Measurements from ENCODE around the gene CHRD. TPM values are rescaled to one million over a fixed set of nuclear protein-coding genes. Genes with fewer than 3 reads are reported as not detected.

CHRD gene
- total RNA-seq, 1 experiment from 2014 or later = not detected

DNA sequence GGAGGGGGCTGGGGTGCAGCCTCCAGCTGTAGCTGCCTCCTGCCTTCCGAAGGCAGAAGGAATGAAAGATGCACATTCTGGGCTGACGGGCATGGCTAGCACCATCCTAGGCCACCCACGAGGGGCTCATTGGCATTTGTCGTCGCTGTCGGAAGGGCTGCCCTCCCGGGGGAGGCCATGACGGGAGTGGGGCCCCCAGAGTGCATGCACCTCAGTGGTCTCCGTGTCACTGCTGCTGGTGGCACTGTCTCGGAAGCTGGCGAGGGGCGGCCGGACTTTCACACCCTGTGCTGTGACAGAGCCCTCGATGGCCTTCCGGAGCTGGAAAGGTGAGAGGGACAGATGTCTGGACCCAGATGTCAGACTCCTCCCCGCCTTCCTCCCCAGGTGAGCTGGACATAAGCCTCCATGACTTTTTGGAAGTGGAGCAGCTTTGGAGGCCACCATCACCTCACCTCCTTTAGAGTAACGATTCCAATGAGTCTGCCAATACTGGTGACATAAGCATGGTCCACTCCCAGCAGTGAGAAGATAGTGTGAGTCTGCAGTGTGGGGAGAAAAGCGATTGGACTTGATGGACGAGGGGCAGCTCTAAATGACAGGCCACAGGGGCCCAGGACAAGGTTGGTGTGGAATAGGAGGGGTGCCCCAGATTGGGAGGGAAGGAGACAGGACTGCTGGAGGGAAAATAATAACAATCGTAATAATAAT, 33.2 kb upstream of the CHRD start:
- Histone ChIP-seq H3K36me3 (ENCODE audit: low read depth, low read length) (no peaks in the 10 kb centered on the region; the same call in 1 of the 2 replicates), H3K9me2 (replicated peaks; ENCODE audit: low read length) (no peaks in the 10 kb centered on the region), H3K79me2 (ENCODE audit: low read length) (no peaks in the 10 kb centered on the region), H4K20me1 (ENCODE audit: low read length) (no peaks in the 10 kb centered on the region), H2AFZ (ENCODE audit: low read length) (no peak overlapping the region), H3K27me3 (ENCODE audit: low read length) (no peaks in the 10 kb centered on the region), H3F3A (ENCODE audit: low read length, unreplicated experiment) (no peaks in the 10 kb centered on the region), H3K9ac (ENCODE audit: low read length) (no peak overlapping the region), H3K4me2 (ENCODE audit: low read length) (no peak overlapping the region), H3K9me3 (ENCODE audit: low read length) (no peaks in the 10 kb centered on the region), H3K27ac (ENCODE audit: low read length) (no peak overlapping the region), H3K4me1 (ENCODE audit: insufficient read depth, low read length) (peaks cover 3% of the 10 kb centered on the region; the same call in 1 of the 2 replicates), H3K4me3 (ENCODE audit: low read length) (no peak overlapping the region)
- ChIA-PET CTCF (no interaction called here), POLR2A (ENCODE audit: unreplicated experiment) (no interaction called here)
- no peak for DNase-seq
- intact Hi-C loops (cut with micrococcal nuclease) = loop anchor here (5.0 kb wide), 1 partner anchor 34 kb away; the partner anchor contains the start of gene EIF4G1
- ATAC-seq = no peak
- BruUV-seq (replicated peaks) = no TSS peak
- no peak for TF ChIP-seq EZH2phosphoT487 (IDR thresholded peaks at IDR 0.05; ENCODE audit: borderline replicate concordance, low read length)
- no peak for TF ChIP-seq EZH2 (IDR thresholded peaks at IDR 0.05; ENCODE audit: low read length, unreplicated experiment)
- no peak for TF ChIP-seq CTCF (conservative IDR thresholded peaks at IDR 0.05; ENCODE audit: low read depth, low read length)

GRCh38 chr3:184347321-184348056, 32.4 kb upstream of the CHRD start:
- BruUV-seq (replicated peaks) = TSS peak; percentile 24

More at GRCh38 chr3:184347321-184348056, 32.4 kb upstream of the CHRD start:
- intact Hi-C loops (cut with micrococcal nuclease) = loop anchor here (5.0 kb wide), 1 partner anchor 35 kb away; the partner anchor contains the start of gene EIF4G1
- H3K4me2 ChIP-seq (ENCODE audit: low read length) = no peak overlapping the region
- H3K9ac ChIP-seq (ENCODE audit: low read length) = no peak overlapping the region
- peaks cover 3% of the 10 kb centered on the region; the same call in 1 of the 2 replicates for H3K4me1 ChIP-seq (ENCODE audit: insufficient read depth, low read length)
- no peaks in the 10 kb centered on the region for H3K9me3 ChIP-seq (ENCODE audit: low read length)
- ChIA-PET CTCF (interaction anchor here (0.7 kb wide), 1 partner anchor 1239 kb away, joined by 3 read pairs; the partner anchor contains the start of gene SENP2), POLR2A (ENCODE audit: unreplicated experiment) (no interaction called here)
- TF ChIP-seq EZH2 (IDR thresholded peaks at IDR 0.05; ENCODE audit: low read length, unreplicated experiment) (no peak), CTCF (conservative IDR thresholded peaks at IDR 0.05; ENCODE audit: low read depth, low read length) (no peak), EZH2phosphoT487 (IDR thresholded peaks at IDR 0.05; ENCODE audit: borderline replicate concordance, low read length) (no peak)
- no peak overlapping the region for H3K4me3 ChIP-seq (ENCODE audit: low read length)
- H3K9me2 ChIP-seq (replicated peaks; ENCODE audit: low read length) = no peaks in the 10 kb centered on the region
- H2AFZ ChIP-seq (ENCODE audit: low read length) = no peak overlapping the region
- no peak overlapping the region for H3K27ac ChIP-seq (ENCODE audit: low read length)
- H3K27me3 ChIP-seq (ENCODE audit: low read length) = no peaks in the 10 kb centered on the region
- no peaks in the 10 kb centered on the region for H3F3A ChIP-seq (ENCODE audit: low read length, unreplicated experiment)
- DNase-seq (no peak), ATAC-seq (no peak)
- H3K79me2 ChIP-seq (ENCODE audit: low read length) = no peaks in the 10 kb centered on the region
- H3K36me3 ChIP-seq (ENCODE audit: low read depth, low read length) = peaks cover 2% of the 10 kb centered on the region; the same call in 1 of the 2 replicates
- no peaks in the 10 kb centered on the region for H4K20me1 ChIP-seq (ENCODE audit: low read length)
